D341Med (cell line): ENCODE results near the gene RNF217.
"Not testable (repeated sequence)": the region's sequence is repeated elsewhere in the genome, so short reads cannot be mapped to it uniquely, and the experiment has no call there.

Experiments
- DNase-seq: peaks from one replicate; pipeline ENCODE4 v3.0.0; 2012; ENCODE audit warnings: low spot score

Gene RNF217

DNA sequence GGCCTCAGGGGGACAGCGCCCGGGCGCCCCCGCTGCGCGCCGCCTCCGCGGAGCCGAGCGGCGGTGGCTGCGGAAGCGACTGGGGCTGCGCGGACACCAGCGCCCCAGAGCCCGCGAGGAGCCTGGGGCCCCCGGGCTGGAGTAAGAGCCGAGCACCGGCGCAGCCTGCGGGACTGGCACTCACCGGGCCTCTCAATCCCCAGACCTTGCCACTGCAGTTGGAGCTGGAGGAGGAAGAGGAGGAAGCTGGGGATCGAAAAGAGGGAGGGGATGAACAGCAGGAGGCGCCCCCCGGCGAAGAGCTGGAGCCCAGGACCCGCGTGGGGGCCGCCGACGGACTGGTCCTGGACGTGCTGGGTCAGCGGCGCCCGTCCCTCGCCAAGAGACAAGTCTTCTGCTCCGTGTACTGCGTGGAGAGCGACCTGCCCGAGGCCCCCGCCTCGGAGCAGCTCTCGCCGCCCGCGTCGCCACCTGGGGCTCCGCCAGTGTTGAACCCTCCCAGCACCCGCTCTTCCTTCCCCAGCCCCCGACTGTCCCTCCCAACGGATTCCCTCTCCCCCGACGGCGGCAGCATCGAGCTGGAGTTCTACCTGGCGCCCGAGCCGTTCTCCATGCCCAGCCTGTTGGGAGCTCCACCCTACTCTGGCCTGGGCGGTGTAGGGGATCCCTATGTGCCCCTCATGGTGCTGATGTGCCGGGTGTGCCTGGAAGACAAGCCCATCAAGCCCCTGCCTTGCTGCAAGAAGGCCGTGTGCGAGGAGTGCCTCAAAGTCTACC lies 590 bp downstream of the RNF217 start:
- DNase-seq, result peak; percentile 75

DNA sequence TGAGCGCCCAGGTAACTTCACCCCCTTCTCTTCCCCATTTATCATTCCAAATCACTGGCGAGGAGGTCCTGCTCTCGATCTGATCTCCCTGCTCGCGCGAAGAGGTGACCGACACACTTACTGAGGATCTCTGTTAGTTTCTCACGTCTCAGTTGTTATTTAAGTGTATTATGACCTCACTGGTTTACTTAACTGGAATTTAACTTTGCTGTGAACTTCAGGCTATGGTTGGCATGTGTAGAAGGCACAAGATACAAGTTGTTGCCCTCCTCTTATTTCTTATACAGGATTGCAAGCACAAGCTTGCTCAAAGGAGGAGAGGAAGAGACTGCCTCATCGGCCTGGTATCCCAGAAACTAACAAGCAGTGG lies 1.2 kb downstream of the RNF217 start:
- no peak for DNase-seq

DNA sequence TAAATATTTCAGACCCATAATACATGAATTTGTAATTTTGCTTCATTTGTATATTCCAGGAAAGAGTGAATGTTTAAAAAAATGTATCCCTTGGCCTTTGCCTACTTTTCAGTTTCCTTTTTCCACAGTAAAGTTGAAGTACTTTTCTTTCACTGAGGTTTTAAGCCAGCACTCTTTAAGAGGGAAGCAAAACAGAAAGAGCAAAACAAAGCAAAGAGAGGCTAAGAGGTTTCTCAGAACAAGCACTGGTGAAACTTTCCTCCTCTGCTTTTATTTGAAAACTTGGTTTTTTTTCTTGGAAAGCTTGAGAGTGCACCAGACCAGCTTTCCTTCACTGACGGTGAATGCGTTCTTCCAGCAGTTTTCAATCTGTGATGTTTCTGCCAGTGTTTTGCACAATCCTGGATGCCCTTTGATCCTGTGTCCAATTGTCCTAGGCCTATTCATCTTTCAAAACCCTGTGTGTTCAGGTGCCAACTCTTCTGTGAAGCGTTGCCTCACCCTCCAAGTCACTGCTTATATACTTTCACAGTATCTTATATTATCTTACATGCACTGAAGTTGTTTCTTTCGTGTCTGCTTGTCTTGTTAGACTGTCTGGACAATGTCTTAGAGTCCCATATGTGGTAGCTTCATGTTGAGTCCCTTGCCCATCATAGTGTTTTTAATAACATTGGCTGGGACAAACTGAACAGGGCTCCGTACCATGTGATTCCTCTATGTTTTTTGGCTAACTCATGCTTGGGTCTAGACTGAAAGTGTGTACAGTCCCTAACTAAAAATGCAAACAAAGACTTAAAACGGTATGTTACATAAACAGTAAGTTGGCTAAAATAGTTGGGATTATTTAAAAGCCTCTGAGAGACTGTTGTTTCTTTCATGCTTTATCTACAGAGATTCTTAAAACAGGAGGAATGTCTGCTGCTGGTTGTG lies 1.9 kb downstream of the RNF217 start:
- DNase-seq, result no peak

GRCh38 chr6:124964764-124965105 lies 2.5 kb downstream of the RNF217 start:
- DNase-seq, result no peak

GRCh38 chr6:124965424-124965850 lies 3.2 kb downstream of the RNF217 start:
- not testable (repeated sequence) for DNase-seq

GRCh38 chr6:124967444-124967843 lies 5.2 kb downstream of the RNF217 start:
- no peak for DNase-seq

GRCh38 chr6:124968401-124968800 lies 6.2 kb downstream of the RNF217 start:
- DNase-seq, result no peak

DNA sequence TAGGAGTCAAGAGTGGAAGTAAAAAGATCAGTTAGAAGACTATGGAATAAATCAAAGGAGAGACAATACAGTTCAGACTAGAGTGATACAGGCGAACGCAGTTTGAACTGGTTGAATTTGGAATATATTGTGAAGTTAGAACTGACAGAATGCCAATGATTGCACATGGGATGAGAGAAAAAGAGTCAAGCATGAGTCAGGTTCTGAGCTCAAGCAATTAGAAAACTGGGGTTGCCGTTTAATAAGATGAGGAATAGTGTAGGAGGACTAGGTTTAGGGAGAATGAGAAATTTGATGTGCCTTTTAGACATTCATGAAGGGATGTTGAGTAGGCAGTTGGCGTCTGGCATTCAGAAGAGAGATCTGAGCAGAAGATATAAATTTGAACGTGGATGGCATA lies 8.0 kb downstream of the RNF217 start:
- no peak for DNase-seq

DNA sequence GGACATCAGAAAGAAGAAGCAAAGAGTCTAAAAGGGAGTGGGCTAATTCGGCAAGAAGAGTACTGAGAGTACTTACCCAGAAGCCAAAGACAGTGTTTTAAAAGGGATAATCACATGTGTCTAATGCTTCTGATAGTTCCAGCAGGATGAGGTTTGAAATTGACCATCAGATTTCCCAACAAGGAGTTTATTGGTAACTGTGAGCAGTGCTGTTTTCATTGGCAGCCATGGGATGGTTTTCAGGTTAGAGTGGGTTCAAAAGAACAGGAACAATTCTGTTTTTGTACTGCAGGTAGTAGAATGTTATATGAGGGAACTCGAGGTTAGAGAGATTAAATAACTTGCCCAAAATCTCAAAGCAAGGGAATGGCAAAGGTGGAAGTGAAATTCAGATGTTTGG lies 8.5 kb downstream of the RNF217 start:
- no peak for DNase-seq

DNA sequence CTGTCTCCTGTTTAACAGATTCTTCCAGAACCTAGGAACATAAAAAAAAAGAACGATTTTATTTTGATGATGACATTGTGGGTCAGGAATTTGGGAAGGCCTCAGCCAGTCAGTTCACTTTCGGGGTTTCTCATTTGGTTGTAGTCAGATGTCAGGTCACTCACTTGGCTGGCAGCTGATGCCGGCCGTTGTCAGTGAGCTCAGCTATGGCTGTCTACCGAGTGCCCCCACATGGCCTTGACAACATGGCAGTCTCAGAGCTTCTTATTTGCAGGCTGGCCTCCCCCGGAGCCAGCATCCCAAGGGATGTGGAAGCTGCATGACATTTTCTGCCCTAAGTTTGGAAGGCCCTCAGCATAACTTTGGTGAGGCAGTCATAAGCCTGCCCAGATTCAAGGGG lies 11.5 kb downstream of the RNF217 start:
- DNase-seq, result no peak

- no peak for DNase-seq
These were observed 12.6 kb downstream of the RNF217 start for GRCh38 chr6:124974771-124975377.

DNA sequence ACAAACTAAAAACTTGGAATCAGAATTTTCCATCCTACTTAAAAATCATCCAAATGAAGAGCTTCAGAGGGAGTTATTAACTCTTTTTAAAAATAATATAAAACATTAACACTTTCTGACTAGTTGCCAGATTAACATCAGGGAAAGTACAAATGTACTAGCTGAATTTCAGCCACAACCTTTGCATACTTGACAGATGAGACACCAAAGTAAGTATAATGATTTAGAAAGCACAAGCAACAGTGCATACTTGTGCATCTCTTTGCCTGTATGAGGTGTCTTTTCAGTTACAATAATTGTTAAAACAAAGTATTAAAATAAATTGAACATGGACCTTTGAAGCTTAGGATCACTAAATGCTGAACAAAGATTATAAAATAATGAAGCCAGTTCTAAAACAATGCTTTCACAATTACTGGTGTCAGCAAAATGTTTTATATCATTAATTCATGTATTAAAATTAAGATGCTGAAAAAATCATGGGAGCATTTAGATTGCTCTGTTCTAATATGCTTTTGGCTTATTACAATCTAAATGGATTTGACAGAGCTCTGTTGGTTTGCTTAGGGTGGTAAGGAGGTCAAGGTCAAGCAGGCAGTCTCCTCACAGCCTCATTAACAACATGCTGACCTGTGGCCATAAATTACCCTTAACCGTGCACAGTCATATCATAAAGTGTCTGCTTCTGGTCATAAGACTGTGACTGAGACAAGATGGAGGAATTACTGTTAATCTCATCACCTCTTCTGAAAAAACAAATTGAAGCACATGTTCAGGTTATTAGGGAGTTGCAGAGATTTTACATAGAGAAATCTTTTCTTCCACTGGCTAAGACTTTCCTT lies 15.1 kb downstream of the RNF217 start:
- DNase-seq, result no peak

DNA sequence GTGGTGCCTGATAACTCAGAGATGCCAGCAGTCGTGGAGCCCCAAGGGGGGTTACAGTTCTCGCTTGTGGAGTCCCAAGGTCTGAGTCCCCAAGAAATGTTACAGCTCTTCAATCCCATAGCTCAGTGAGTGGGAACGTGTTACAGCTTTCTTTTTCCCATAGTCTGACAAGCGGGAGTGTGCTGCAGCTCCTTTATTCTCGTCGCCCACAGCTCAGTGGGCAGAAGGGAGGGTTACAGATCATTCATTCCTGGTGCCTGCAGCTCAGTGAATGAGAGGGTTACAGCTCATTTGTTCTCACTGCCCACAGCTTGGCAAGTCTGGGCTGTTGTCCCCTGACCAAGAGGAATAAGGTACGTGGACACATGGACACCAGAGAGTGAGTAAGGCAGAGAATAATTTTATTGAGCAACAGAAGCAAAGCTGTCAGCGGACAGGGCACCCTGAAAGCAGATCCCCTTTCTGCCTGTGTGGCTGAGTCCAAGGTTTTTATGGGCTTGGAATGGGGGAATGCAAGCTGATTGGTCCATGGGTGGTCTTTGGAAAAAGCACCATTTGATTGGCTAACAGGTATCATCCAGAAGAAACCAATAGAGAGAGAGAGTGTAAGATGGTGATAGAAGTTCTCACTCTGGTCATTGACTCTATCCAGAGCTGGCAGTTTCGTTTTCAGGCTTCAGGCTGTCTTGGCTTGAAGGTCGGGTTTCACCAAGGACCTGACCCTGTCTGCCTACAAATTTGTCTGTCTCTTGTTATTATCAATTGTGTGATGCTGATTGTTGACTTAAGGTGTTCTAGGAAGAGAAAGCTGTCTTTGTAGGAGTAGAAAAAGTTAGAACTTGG lies 16.4 kb downstream of the RNF217 start:
- DNase-seq, result no peak

GRCh38 chr6:124979294-124979678 lies 17.0 kb downstream of the RNF217 start:
- no peak for DNase-seq

DNA sequence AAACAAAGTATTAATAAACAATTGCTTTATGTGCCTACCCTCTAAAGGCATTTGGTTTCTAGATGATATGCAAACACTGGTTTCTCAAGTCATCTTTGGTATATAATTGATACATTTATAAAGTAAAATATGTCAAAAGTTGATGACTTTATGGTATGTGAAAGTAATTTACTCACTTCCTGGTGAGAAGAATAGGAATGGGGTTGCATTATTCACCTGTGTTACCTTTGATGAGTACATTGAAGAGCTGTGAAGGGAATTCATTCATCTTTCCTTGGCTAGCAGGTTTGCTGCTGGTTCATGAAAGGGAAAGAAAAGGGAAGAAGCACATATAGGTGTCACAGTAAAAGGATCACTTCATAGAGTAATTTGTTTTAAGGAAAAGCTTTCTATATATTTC lies 20.4 kb downstream of the RNF217 start:
- no peak for DNase-seq

GRCh38 chr6:124983383-124984083 lies 21.3 kb downstream of the RNF217 start:
- DNase-seq, result no peak

DNA sequence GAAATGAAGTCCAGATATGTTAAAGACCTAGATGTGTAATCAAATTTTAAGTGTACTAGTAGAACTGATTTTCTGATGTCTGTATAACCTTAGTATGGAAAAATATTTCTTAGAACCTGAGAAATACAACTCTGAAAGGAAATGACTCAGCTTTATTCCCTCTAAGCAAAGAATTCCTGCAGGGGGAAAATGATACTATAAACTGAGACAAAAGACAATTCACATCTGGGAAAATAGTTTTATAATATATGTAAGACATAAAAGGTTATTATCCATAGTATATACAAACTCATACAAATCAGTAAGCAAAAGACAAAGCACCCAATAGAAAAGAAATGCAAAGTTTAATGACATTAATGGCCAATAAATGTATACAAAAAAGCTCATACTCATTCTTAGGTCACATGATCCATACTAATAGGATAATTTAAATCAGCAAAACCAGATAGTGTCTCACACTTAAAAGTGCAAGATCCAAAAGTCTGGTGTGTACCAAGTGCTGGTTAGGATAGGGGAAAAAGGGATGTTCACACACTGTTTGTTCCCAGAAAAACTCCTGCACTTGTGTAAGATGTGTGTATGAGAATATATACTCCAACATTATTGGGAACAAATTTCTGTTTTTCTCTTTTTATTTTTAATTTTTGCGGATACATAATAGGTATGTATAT lies 22.6 kb downstream of the RNF217 start:
- no peak for DNase-seq

DNA sequence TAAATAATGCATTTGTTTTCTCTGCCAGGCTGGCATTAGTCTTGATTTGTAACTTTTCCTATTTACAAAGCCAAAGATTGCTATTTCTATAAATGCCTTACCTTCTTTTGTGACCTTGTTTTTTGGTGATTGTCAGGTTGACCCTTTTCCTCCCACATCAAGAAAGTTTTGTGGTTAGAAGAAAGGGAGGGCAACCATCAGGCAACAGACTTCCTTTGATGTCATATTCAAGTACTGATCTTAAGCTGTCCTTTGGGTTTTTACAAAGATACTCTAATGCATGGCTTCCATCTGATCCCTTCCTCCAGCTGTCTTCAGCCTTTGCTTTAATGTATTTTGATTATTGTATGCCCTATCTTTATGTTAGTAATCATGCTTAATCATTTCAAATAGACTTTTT lies 23.9 kb downstream of the RNF217 start:
- no peak for DNase-seq

GRCh38 chr6:124987291-124987690 lies 25.1 kb downstream of the RNF217 start:
- no peak for DNase-seq
